DMS114 treated with DMSO at 0.1 percent for 48 hours (cell line): Measurements from ENCODE around the gene PREP.
"Not testable (repeated sequence)": the region's sequence is repeated elsewhere in the genome, so short reads cannot be mapped to it uniquely, and the experiment has no call there.

Experiments
- DNase-seq: peaks from one replicate; lab custom pipeline; 2025; ENCODE audit not compliant: unreplicated experiment; lab: John Stamatoyannopoulos, UW

Gene PREP

GRCh38 chr6:105402939-105403935, at the start of gene PREP:
Gene PREP, minus strand, starts transcription at chr6:105403082. Its CDS starts 191 bp downstream, at chr6:105402891.
- peak; percentile 50 for DNase-seq

- no peak for DNase-seq
These were observed 49.5 kb upstream of the PREP start for GRCh38 chr6:105452376-105452775.

- no peak for DNase-seq
These were observed 47.0 kb upstream of the PREP start for GRCh38 chr6:105449756-105450390.

GRCh38 chr6:105445481-105445880, 42.6 kb upstream of the PREP start:
- no peak for DNase-seq

- DNase-seq = no peak
These were observed 41.1 kb upstream of the PREP start for GRCh38 chr6:105443941-105444340.

GRCh38 chr6:105442369-105442768, 39.5 kb upstream of the PREP start:
- no peak for DNase-seq

- no peak for DNase-seq
These were observed 34.4 kb upstream of the PREP start for GRCh38 chr6:105437236-105437635.

- no peak for DNase-seq
These were observed 30.8 kb upstream of the PREP start for GRCh38 chr6:105433723-105434122.

GRCh38 chr6:105432797-105433196, 29.9 kb upstream of the PREP start:
- no peak for DNase-seq

- peak; percentile 4 for DNase-seq
These were observed 28.3 kb upstream of the PREP start for GRCh38 chr6:105431226-105431625.

GRCh38 chr6:105430685-105431084, 27.8 kb upstream of the PREP start:
- DNase-seq = no peak

- no peak for DNase-seq
These were observed 26.8 kb upstream of the PREP start for GRCh38 chr6:105429676-105430075.

- DNase-seq = no peak
These were observed 25.6 kb upstream of the PREP start for GRCh38 chr6:105428342-105428957.

GRCh38 chr6:105424175-105424783, 21.4 kb upstream of the PREP start:
- DNase-seq = peak; percentile 2

GRCh38 chr6:105416971-105417370, 14.1 kb upstream of the PREP start:
- DNase-seq = not testable (repeated sequence)

- DNase-seq = no peak
These were observed 6.9 kb upstream of the PREP start for GRCh38 chr6:105409734-105410133.

- peak; percentile 4 for DNase-seq
These were observed 568 bp downstream of the PREP start for GRCh38 chr6:105402090-105402938.

- no peak for DNase-seq
These were observed 1.4 kb downstream of the PREP start for GRCh38 chr6:105401247-105402089.

GRCh38 chr6:105400501-105400900, 2.4 kb downstream of the PREP start:
- DNase-seq = no peak
